Esophagus (tissue), 2 donors: ENCODE measurements around the gene C1orf21. TPM values are rescaled to one million over a fixed set of nuclear protein-coding genes. Genes with fewer than 3 reads are reported as not detected.

ENCODE experiments used
- H3K27ac ChIP-seq, 2 donors: one replicate each; pipeline ENCODE4 v1.5.1; 2013; ENCODE audit warnings: low read depth in 2 of 2, mild to moderate bottlenecking in 2 of 2, inconsistent platforms in 1 of 2, low read length in 1 of 2, moderate library complexity in 1 of 2
- H3K27me3 ChIP-seq, 2 donors: one replicate each; pipeline ENCODE4 v1.6.1; 2013; ENCODE audit warnings: low read length in 2 of 2, control low read depth in 1 of 2, mild to moderate bottlenecking in 1 of 2; ENCODE audit not compliant: insufficient read depth in 2 of 2, control insufficient read depth in 1 of 2
- H3K36me3 ChIP-seq, 2 donors: one replicate each; pipeline ENCODE4 v1.6.1; 2013; ENCODE audit warnings: low read length in 1 of 2; ENCODE audit not compliant: control insufficient read depth in 2 of 2, insufficient read depth in 2 of 2
- H3K4me1 ChIP-seq, 2 donors: one replicate each; pipeline ENCODE4 v1.6.1; 2013; ENCODE audit warnings: low read length in 1 of 2; ENCODE audit not compliant: control insufficient read depth in 2 of 2, insufficient read depth in 2 of 2
- H3K4me3 ChIP-seq, 2 donors: one replicate each; pipeline ENCODE4 v1.5.1; 2013; ENCODE audit warnings: low read length in 2 of 2, mild to moderate bottlenecking in 2 of 2, low read depth in 1 of 2, moderate library complexity in 1 of 2
- H3K9me3 ChIP-seq, 2 donors: one replicate each; pipeline ENCODE4 v1.6.1; 2013; ENCODE audit warnings: mild to moderate bottlenecking in 2 of 2, low read depth in 1 of 2, low read length in 1 of 2, moderate library complexity in 1 of 2; ENCODE audit not compliant: control insufficient read depth in 2 of 2, insufficient read depth in 1 of 2
- WGBS, 2 donors: extraction: QIAGEN DNeasy Blood & Tissue Kit; methylation state at CpG; one replicate each; pipeline ENCODE4 v1.1.7; 2013; 5-methylcytosine and 5-hydroxymethylcytosine counted together
- polyA plus RNA-seq, 2 donors: library from polyadenylated mRNA; stranded (reverse); fragments of 200-250 nt; gene quantifications; one replicate each; pipeline ENCODE4 v1.2.3, GENCODE V29; 2013
- donor health status: healthy with polysubstance abuse.
- donor health status: Bipolar disorder and iron deficiency.

The C1orf21 gene
- polyA plus RNA-seq, 2 donors, result 26.8 to 29.7 TPM

GRCh38 chr1:184455786-184456185 is 69.0 kb downstream of the C1orf21 start:
- 72 to 91% methylated on average over 1 of the region's 1 CpG for WGBS, 2 donors
- Histone ChIP-seq H3K4me1 (no peaks in the 10 kb centered on the region), H3K9me3 (no peaks in the 10 kb centered on the region), H3K4me3 (no peak overlapping the region), H3K27ac (no peak overlapping the region), H3K27me3 (no peaks in the 10 kb centered on the region), H3K36me3 (no peaks in the 10 kb centered on the region)

GRCh38 chr1:184456189-184456588 is 69.4 kb downstream of the C1orf21 start:
- Histone ChIP-seq H3K36me3 (no peaks in the 10 kb centered on the region), H3K4me1 (no peaks in the 10 kb centered on the region), H3K4me3 (no peak overlapping the region), H3K9me3 (no peaks in the 10 kb centered on the region), H3K27ac (no peak overlapping the region), H3K27me3 (no peaks in the 10 kb centered on the region)
- WGBS, 2 donors, result 66 to 75% methylated on average over 3 of the region's 3 CpGs

GRCh38 chr1:184457500-184457899 is 70.7 kb downstream of the C1orf21 start:
- Histone ChIP-seq H3K27me3 (no peaks in the 10 kb centered on the region), H3K36me3 (no peaks in the 10 kb centered on the region), H3K4me1 (no peaks in the 10 kb centered on the region)

GRCh38 chr1:184461321-184461720 is 74.5 kb downstream of the C1orf21 start:
- no peaks in the 10 kb centered on the region for H3K9me3 ChIP-seq
- H3K27me3 ChIP-seq, result no peaks in the 10 kb centered on the region
- no peak overlapping the region for H3K4me3 ChIP-seq
- H3K36me3 ChIP-seq, result no peaks in the 10 kb centered on the region
- WGBS, 2 donors, result 65 to 88% methylated on average over 5 of the region's 5 CpGs
- H3K4me1 ChIP-seq, result peaks cover 0 to 2% of the 10 kb centered on the region in 2 donors
- no peak overlapping the region for H3K27ac ChIP-seq

More at GRCh38 chr1:184457500-184457899, 70.7 kb downstream of the C1orf21 start:
- H3K9me3 ChIP-seq, result no peaks in the 10 kb centered on the region
- H3K27ac ChIP-seq, result no peak overlapping the region
- 77 to 86% methylated on average over 3 of the region's 3 CpGs for WGBS, 2 donors
- no peak overlapping the region for H3K4me3 ChIP-seq

GRCh38 chr1:184462155-184462554 is 75.3 kb downstream of the C1orf21 start:
- H3K27ac ChIP-seq, result no peak overlapping the region
- H3K4me1 ChIP-seq, result peaks cover 0 to 2% of the 10 kb centered on the region in 2 donors
- WGBS, 2 donors, result 51 to 52% methylated on average over 3 of the region's 3 CpGs
- no peaks in the 10 kb centered on the region for H3K27me3 ChIP-seq
- no peak overlapping the region for H3K4me3 ChIP-seq
- H3K9me3 ChIP-seq, result no peaks in the 10 kb centered on the region
- H3K36me3 ChIP-seq, result no peaks in the 10 kb centered on the region

GRCh38 chr1:184462990-184463389 is 76.2 kb downstream of the C1orf21 start:
- no peaks in the 10 kb centered on the region for H3K27me3 ChIP-seq
- no peak overlapping the region for H3K27ac ChIP-seq
- no peak overlapping the region for H3K4me3 ChIP-seq
- WGBS, 2 donors, result 96 to 99% methylated on average over 5 of the region's 5 CpGs
- peaks cover 0 to 2% of the 10 kb centered on the region in 2 donors for H3K4me1 ChIP-seq
- H3K9me3 ChIP-seq, result no peaks in the 10 kb centered on the region
- H3K36me3 ChIP-seq, result no peaks in the 10 kb centered on the region

- Histone ChIP-seq H3K27ac (no peak overlapping the region), H3K4me3 (no peak overlapping the region), H3K9me3 (no peaks in the 10 kb centered on the region), H3K4me1 (peaks cover 0 to 2% of the 10 kb centered on the region in 2 donors), H3K36me3 (no peaks in the 10 kb centered on the region), H3K27me3 (no peaks in the 10 kb centered on the region)
- WGBS, 2 donors, result 48 to 76% methylated on average over 1 of the region's 1 CpG
These were observed 76.9 kb downstream of the C1orf21 start for GRCh38 chr1:184463680-184464079.

- H3K4me1 ChIP-seq, result peaks cover 0 to 2% of the 10 kb centered on the region in 2 donors
- no peaks in the 10 kb centered on the region for H3K27me3 ChIP-seq
- H3K27ac ChIP-seq, result no peak overlapping the region
- no peak overlapping the region for H3K4me3 ChIP-seq
- WGBS, 2 donors, result 94% methylated on average over 4 of the region's 4 CpGs
- no peaks in the 10 kb centered on the region for H3K36me3 ChIP-seq
- H3K9me3 ChIP-seq, result no peaks in the 10 kb centered on the region
These were observed 77.9 kb downstream of the C1orf21 start for GRCh38 chr1:184464757-184465156.

GRCh38 chr1:184465489-184466146 is 78.8 kb downstream of the C1orf21 start:
- H3K36me3 ChIP-seq, result no peaks in the 10 kb centered on the region
- H3K9me3 ChIP-seq, result no peaks in the 10 kb centered on the region
- H3K27me3 ChIP-seq, result no peaks in the 10 kb centered on the region
- no peak overlapping the region for H3K27ac ChIP-seq
- H3K4me3 ChIP-seq, result no peak overlapping the region
- H3K4me1 ChIP-seq, result peaks cover 0 to 2% of the 10 kb centered on the region in 2 donors
- WGBS, 2 donors, result 89 to 92% methylated on average over 7 of the region's 7 CpGs

GRCh38 chr1:184467295-184467694 is 80.5 kb downstream of the C1orf21 start:
- Histone ChIP-seq H3K9me3 (no peaks in the 10 kb centered on the region), H3K4me3 (no peak overlapping the region), H3K27me3 (no peaks in the 10 kb centered on the region), H3K4me1 (peaks cover 0 to 2% of the 10 kb centered on the region in 2 donors), H3K36me3 (no peaks in the 10 kb centered on the region), H3K27ac (no peak overlapping the region)
